Measurements from ENCODE around the gene WDFY2.

Gene WDFY2

DNA sequence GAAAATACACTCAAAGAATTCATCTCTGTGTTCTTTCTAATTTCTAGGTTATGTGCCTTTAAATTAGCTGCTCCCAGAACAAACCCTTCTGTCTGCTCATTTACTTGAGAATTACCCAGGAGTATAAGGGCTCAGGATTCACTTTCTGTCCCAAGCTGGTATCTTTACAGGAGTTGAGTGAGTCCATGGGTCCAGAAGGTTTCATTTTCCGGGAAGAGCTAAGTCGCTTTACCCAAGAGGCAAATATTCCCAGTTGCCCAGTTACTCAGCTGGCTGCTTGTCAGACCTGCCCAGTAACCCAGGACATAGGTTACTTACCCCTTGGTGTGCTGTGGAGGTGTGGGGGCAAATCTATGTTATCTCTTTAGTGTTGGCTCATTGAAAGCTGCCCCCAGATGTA, 172.4 kb downstream of the WDFY2 start:
- TF ChIP-seq EZH2phosphoT487 (conservative IDR thresholded peaks at IDR 0.05; ENCODE audit: low read length) = no peak
- TF ChIP-seq, protein P1, sequence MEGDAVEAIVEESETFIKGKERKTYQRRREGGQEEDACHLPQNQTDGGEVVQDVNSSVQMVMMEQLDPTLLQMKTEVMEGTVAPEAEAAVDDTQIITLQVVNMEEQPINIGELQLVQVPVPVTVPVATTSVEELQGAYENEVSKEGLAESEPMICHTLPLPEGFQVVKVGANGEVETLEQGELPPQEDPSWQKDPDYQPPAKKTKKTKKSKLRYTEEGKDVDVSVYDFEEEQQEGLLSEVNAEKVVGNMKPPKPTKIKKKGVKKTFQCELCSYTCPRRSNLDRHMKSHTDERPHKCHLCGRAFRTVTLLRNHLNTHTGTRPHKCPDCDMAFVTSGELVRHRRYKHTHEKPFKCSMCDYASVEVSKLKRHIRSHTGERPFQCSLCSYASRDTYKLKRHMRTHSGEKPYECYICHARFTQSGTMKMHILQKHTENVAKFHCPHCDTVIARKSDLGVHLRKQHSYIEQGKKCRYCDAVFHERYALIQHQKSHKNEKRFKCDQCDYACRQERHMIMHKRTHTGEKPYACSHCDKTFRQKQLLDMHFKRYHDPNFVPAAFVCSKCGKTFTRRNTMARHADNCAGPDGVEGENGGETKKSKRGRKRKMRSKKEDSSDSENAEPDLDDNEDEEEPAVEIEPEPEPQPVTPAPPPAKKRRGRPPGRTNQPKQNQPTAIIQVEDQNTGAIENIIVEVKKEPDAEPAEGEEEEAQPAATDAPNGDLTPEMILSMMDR (IDR thresholded peaks at IDR 0.05; ENCODE audit: insufficient read depth, low read length, poor library complexity, severe bottlenecking) = no peak
- no peaks in the 10 kb centered on the region for H3K79me2 ChIP-seq (ENCODE audit: insufficient read depth, low read length)
- H3K4me3 ChIP-seq (ENCODE audit: insufficient read depth, low read length, poor library complexity, severe bottlenecking) = no peak overlapping the region
- H3K36me3 ChIP-seq (ENCODE audit: low read length) = no peaks in the 10 kb centered on the region
- no peaks in the 10 kb centered on the region for H3K9me3 ChIP-seq (ENCODE audit: insufficient read depth, low read length)
- H3K27me3 ChIP-seq (ENCODE audit: low read length) = no peaks in the 10 kb centered on the region
- no peak overlapping the region for H2AFZ ChIP-seq (ENCODE audit: low read depth, low read length, severe bottlenecking)
- H3K9me2 ChIP-seq (replicated peaks; ENCODE audit: insufficient read depth, low read length) = no peaks in the 10 kb centered on the region
- H3K9ac ChIP-seq (ENCODE audit: low read length) = no peak overlapping the region
- no peak overlapping the region for H3K4me2 ChIP-seq (ENCODE audit: low read depth, low read length, poor library complexity, severe bottlenecking)
- no peaks in the 10 kb centered on the region for H4K20me1 ChIP-seq (ENCODE audit: low read depth, low read length)
- no peak overlapping the region for H3K27ac ChIP-seq (ENCODE audit: low read depth, low read length)
- no peaks in the 10 kb centered on the region for H3F3A ChIP-seq (ENCODE audit: insufficient read depth)

- Histone ChIP-seq H3K36me3 (ENCODE audit: low read length) (no peaks in the 10 kb centered on the region), H4K20me1 (ENCODE audit: low read depth, low read length) (no peaks in the 10 kb centered on the region), H3K9me3 (ENCODE audit: insufficient read depth, low read length) (no peaks in the 10 kb centered on the region), H3K79me2 (ENCODE audit: insufficient read depth, low read length) (no peaks in the 10 kb centered on the region), H2AFZ (ENCODE audit: low read depth, low read length, severe bottlenecking) (no peak overlapping the region), H3F3A (ENCODE audit: insufficient read depth) (no peaks in the 10 kb centered on the region), H3K27ac (ENCODE audit: low read depth, low read length) (no peak overlapping the region), H3K27me3 (ENCODE audit: low read length) (no peaks in the 10 kb centered on the region), H3K4me3 (ENCODE audit: insufficient read depth, low read length, poor library complexity, severe bottlenecking) (no peak overlapping the region), H3K4me2 (ENCODE audit: low read depth, low read length, poor library complexity, severe bottlenecking) (no peak overlapping the region), H3K9me2 (replicated peaks; ENCODE audit: insufficient read depth, low read length) (no peaks in the 10 kb centered on the region), H3K9ac (ENCODE audit: low read length) (no peak overlapping the region)
- TF ChIP-seq EZH2phosphoT487 (conservative IDR thresholded peaks at IDR 0.05; ENCODE audit: low read length) = no peak
- TF ChIP-seq, protein P1 (IDR thresholded peaks at IDR 0.05; ENCODE audit: insufficient read depth, low read length, poor library complexity, severe bottlenecking) = no peak
These were observed 174.4 kb downstream of the WDFY2 start for GRCh38 chr13:51758691-51759090.

DNA sequence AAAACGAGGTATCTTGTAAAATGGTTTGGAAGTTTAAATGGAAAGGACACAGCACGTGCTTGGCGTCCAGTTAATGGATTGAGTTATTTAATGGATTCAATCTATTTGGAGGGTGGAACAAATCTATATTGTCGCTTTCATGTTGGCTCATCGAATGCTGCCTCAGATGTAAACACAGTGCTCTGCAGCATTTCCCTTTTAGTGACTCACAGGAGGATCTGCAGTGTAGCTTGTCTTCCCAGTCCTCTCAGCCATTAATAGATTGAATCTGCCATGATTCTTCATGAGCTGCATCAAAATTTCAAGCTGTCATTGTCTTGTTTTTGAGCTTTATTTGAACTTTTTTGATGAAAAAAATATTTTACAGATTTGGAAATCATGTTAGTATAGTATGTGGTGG, 175.0 kb downstream of the WDFY2 start:
- Histone ChIP-seq H2AFZ (ENCODE audit: low read depth, low read length, severe bottlenecking) (no peak overlapping the region), H4K20me1 (ENCODE audit: low read depth, low read length) (no peaks in the 10 kb centered on the region), H3K36me3 (ENCODE audit: low read length) (no peaks in the 10 kb centered on the region), H3K9me2 (replicated peaks; ENCODE audit: insufficient read depth, low read length) (no peaks in the 10 kb centered on the region), H3K27me3 (ENCODE audit: low read length) (no peaks in the 10 kb centered on the region), H3K27ac (ENCODE audit: low read depth, low read length) (no peak overlapping the region), H3K79me2 (ENCODE audit: insufficient read depth, low read length) (no peaks in the 10 kb centered on the region), H3K4me2 (ENCODE audit: low read depth, low read length, poor library complexity, severe bottlenecking) (no peak overlapping the region), H3K9me3 (ENCODE audit: insufficient read depth, low read length) (no peaks in the 10 kb centered on the region), H3K4me3 (ENCODE audit: insufficient read depth, low read length, poor library complexity, severe bottlenecking) (no peak overlapping the region), H3K9ac (ENCODE audit: low read length) (no peak overlapping the region), H3F3A (ENCODE audit: insufficient read depth) (no peaks in the 10 kb centered on the region)
- TF ChIP-seq, protein P1 (IDR thresholded peaks at IDR 0.05; ENCODE audit: insufficient read depth, low read length, poor library complexity, severe bottlenecking) = no peak
- no peak for TF ChIP-seq EZH2phosphoT487 (conservative IDR thresholded peaks at IDR 0.05; ENCODE audit: low read length)
